HEK293T (cell line): ENCODE results near the gene GATB.

Experiments used
- BHLHE40 ChIP-seq: fragments of 450-650 bp; IDR thresholded peaks from 2 replicates; pipeline ENCODE4 v1.6.1; 2016; ENCODE audit warnings: mild to moderate bottlenecking, moderate library complexity, borderline replicate concordance
- FOXA1 ChIP-seq: fragments of 450-650 bp; IDR thresholded peaks from 2 replicates; pipeline ENCODE4 v1.6.1; 2016; ENCODE audit warnings: mild to moderate bottlenecking
- FOXK2 ChIP-seq: fragments of 450-650 bp; IDR thresholded peaks from 2 replicates; pipeline ENCODE4 v1.6.1; 2016; ENCODE audit warnings: mild to moderate bottlenecking
- FOXM1 ChIP-seq: fragments of 450-650 bp; IDR thresholded peaks from 2 replicates; pipeline ENCODE4 v1.6.1; 2017; ENCODE audit warnings: mild to moderate bottlenecking, borderline replicate concordance
- HDGF ChIP-seq: fragments of 450-650 bp; IDR thresholded peaks from 2 replicates; pipeline ENCODE4 v1.6.1; 2017; ENCODE audit warnings: antibody characterized with exemption, borderline replicate concordance
- L3MBTL2 ChIP-seq: fragments of 450-650 bp; conservative IDR thresholded peaks from 2 replicates; pipeline ENCODE4 v1.6.1; 2016; ENCODE audit warnings: mild to moderate bottlenecking
- LEF1 ChIP-seq: fragments of 450-650 bp; IDR thresholded peaks from 2 replicates; pipeline ENCODE4 v1.6.1; 2017; ENCODE audit warnings: mild to moderate bottlenecking, borderline replicate concordance
- SP1 ChIP-seq: fragments of 450-650 bp; IDR thresholded peaks from 2 replicates; pipeline ENCODE4 v1.6.1; 2017
- SUZ12 ChIP-seq: fragments of 450-650 bp; IDR thresholded peaks from 2 replicates; pipeline ENCODE4 v1.6.1; 2016; ENCODE audit warnings: mild to moderate bottlenecking
- TARDBP ChIP-seq: fragments of 450-650 bp; IDR thresholded peaks from 2 replicates; pipeline ENCODE4 v1.6.1; 2016
- TF ChIP-seq, protein P1 (sequence below): fragments of 450-650 bp; IDR thresholded peaks from 2 replicates; pipeline ENCODE4 v1.6.1; 2016

DNA sequence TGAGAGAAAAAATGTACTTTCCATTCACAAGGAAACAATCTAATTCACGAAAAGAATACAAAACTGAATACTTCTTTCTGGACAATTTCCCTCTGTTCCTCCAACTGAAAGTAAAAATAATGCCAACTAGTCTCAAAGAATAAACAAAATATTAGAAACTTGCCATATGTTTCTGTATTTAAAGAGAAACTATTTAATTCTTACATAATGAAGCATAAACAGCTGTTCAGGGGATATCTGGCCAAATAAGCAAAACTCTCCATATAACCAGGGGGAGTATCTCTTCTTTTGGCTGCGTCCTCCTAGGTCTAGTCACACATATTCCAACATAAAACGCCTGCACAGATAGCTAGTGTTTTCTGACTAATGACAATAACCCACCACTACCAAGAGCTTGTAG is 805 bp downstream of the GATB start:
- no peak for TF ChIP-seq SUZ12
- TF ChIP-seq, protein P1, sequence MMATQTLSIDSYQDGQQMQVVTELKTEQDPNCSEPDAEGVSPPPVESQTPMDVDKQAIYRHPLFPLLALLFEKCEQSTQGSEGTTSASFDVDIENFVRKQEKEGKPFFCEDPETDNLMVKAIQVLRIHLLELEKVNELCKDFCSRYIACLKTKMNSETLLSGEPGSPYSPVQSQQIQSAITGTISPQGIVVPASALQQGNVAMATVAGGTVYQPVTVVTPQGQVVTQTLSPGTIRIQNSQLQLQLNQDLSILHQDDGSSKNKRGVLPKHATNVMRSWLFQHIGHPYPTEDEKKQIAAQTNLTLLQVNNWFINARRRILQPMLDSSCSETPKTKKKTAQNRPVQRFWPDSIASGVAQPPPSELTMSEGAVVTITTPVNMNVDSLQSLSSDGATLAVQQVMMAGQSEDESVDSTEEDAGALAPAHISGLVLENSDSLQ: no peak
- no peak for TF ChIP-seq TARDBP
- no peak for TF ChIP-seq SP1
- TF ChIP-seq FOXK2: no peak
- TF ChIP-seq HDGF: no peak
- TF ChIP-seq FOXA1: no peak
- TF ChIP-seq L3MBTL2: no peak
- TF ChIP-seq BHLHE40: no peak
- TF ChIP-seq FOXM1: no peak
- TF ChIP-seq LEF1: no peak
